Dendritic cell treated with granulocyte-macrophage colony-stimulating factor and Interleukin-4, amounts not matched to agents 40 ng/mL and 50 ng/mL, for 4 days (primary cell): ENCODE data around the gene SLC12A6.

ENCODE experiments used
- H3K27ac Mint-ChIP-seq: one replicate; pipeline ENCODE4 v1.8.0; 2022; ENCODE audit warnings: mild to moderate bottlenecking, mixed read lengths
- H3K27me3 Mint-ChIP-seq: one replicate; pipeline ENCODE4 v1.8.0; 2022; ENCODE audit warnings: mild to moderate bottlenecking, mixed read lengths
- H3K36me3 Mint-ChIP-seq: one replicate; pipeline ENCODE4 v1.8.0; 2022; ENCODE audit warnings: low read depth, mixed read lengths
- H3K4me1 Mint-ChIP-seq: one replicate; pipeline ENCODE4 v1.8.0; 2022; ENCODE audit warnings: low read depth, mixed read lengths
- H3K4me3 Mint-ChIP-seq: one replicate; pipeline ENCODE4 v1.8.0; 2022; ENCODE audit warnings: mild to moderate bottlenecking, moderate library complexity, mixed read lengths
- H3K9me3 Mint-ChIP-seq: one replicate; pipeline ENCODE4 v1.8.0; 2022; ENCODE audit warnings: mixed read lengths
- intact Hi-C: fragments of 100-400 bp; cut with micrococcal nuclease; formaldehyde crosslinking; loops from one replicate; pipeline ENCODE4 v1.15.0; 2022

SLC12A6 gene

GRCh38 chr15:34332553-34333120, 4.9 kb downstream of the SLC12A6 start:
- H3K9me3 Mint-ChIP-seq, result no peaks in the 10 kb centered on the region
- no peak overlapping the region for H3K4me3 Mint-ChIP-seq
- H3K4me1 Mint-ChIP-seq, result peaks cover 51% of the 10 kb centered on the region
- intact Hi-C loops, result loop anchor here (10.0 kb wide), 1 partner anchor 1178 kb away; no protein-coding TSS in a partner anchor
- H3K27ac Mint-ChIP-seq, result peak overlapping the region; percentile 90
- H3K36me3 Mint-ChIP-seq, result peaks cover 14% of the 10 kb centered on the region
- no peaks in the 10 kb centered on the region for H3K27me3 Mint-ChIP-seq

GRCh38 chr15:34331809-34332208, 5.8 kb downstream of the SLC12A6 start:
- H3K4me3 Mint-ChIP-seq, result no peak overlapping the region
- H3K36me3 Mint-ChIP-seq, result peaks cover 6% of the 10 kb centered on the region

GRCh38 chr15:34330279-34330678, 7.3 kb downstream of the SLC12A6 start:
- H3K27ac Mint-ChIP-seq, result no peak overlapping the region
- H3K9me3 Mint-ChIP-seq, result no peaks in the 10 kb centered on the region
- no peak overlapping the region for H3K4me3 Mint-ChIP-seq
- H3K4me1 Mint-ChIP-seq, result peaks cover 32% of the 10 kb centered on the region
- H3K36me3 Mint-ChIP-seq, result peaks cover 6% of the 10 kb centered on the region
- no peaks in the 10 kb centered on the region for H3K27me3 Mint-ChIP-seq
- intact Hi-C loops, result loop anchor here (10.0 kb wide), 1 partner anchor 1175 kb away; no protein-coding TSS in a partner anchor

More at GRCh38 chr15:34331809-34332208, 5.8 kb downstream of the SLC12A6 start:
- H3K27me3 Mint-ChIP-seq, result no peaks in the 10 kb centered on the region
- peaks cover 47% of the 10 kb centered on the region for H3K4me1 Mint-ChIP-seq
- intact Hi-C loops, result loop anchor here (10.0 kb wide), 1 partner anchor 1177 kb away; no protein-coding TSS in a partner anchor
- H3K27ac Mint-ChIP-seq, result no peak overlapping the region
- no peaks in the 10 kb centered on the region for H3K9me3 Mint-ChIP-seq

GRCh38 chr15:34329006-34329405, 8.6 kb downstream of the SLC12A6 start:
- intact Hi-C loops, result no loop called here
- peaks cover 27% of the 10 kb centered on the region for H3K4me1 Mint-ChIP-seq
- H3K4me3 Mint-ChIP-seq, result no peak overlapping the region
- H3K27me3 Mint-ChIP-seq, result no peaks in the 10 kb centered on the region
- no peak overlapping the region for H3K27ac Mint-ChIP-seq
- H3K9me3 Mint-ChIP-seq, result no peaks in the 10 kb centered on the region
- peaks cover 6% of the 10 kb centered on the region for H3K36me3 Mint-ChIP-seq

- peaks cover 24% of the 10 kb centered on the region for H3K4me1 Mint-ChIP-seq
- no peaks in the 10 kb centered on the region for H3K27me3 Mint-ChIP-seq
- H3K36me3 Mint-ChIP-seq, result peaks cover 6% of the 10 kb centered on the region
- no peak overlapping the region for H3K4me3 Mint-ChIP-seq
- H3K27ac Mint-ChIP-seq, result no peak overlapping the region
- H3K9me3 Mint-ChIP-seq, result no peaks in the 10 kb centered on the region
- intact Hi-C loops, result no loop called here
Observed at GRCh38 chr15:34327906-34328305, 9.7 kb downstream of the SLC12A6 start.

- Mint-ChIP-seq H3K27ac (no peak overlapping the region), H3K36me3 (peaks cover 4% of the 10 kb centered on the region), H3K4me1 (peaks cover 12% of the 10 kb centered on the region), H3K9me3 (no peaks in the 10 kb centered on the region), H3K27me3 (no peaks in the 10 kb centered on the region), H3K4me3 (no peak overlapping the region)
- intact Hi-C loops, result no loop called here
Observed at GRCh38 chr15:34325368-34325767, 12.2 kb downstream of the SLC12A6 start.

GRCh38 chr15:34324933-34325332, 12.6 kb downstream of the SLC12A6 start:
- Mint-ChIP-seq H3K36me3 (no peaks in the 10 kb centered on the region), H3K27ac (no peak overlapping the region), H3K9me3 (no peaks in the 10 kb centered on the region), H3K4me1 (peaks cover 12% of the 10 kb centered on the region), H3K4me3 (no peak overlapping the region), H3K27me3 (no peaks in the 10 kb centered on the region)
- intact Hi-C loops, result no loop called here

GRCh38 chr15:34323217-34323616, 14.4 kb downstream of the SLC12A6 start:
- peaks cover 15% of the 10 kb centered on the region for H3K4me1 Mint-ChIP-seq
- H3K27me3 Mint-ChIP-seq, result no peaks in the 10 kb centered on the region
- H3K4me3 Mint-ChIP-seq, result no peak overlapping the region
- no peaks in the 10 kb centered on the region for H3K36me3 Mint-ChIP-seq
- intact Hi-C loops, result no loop called here
- H3K9me3 Mint-ChIP-seq, result no peaks in the 10 kb centered on the region
- no peak overlapping the region for H3K27ac Mint-ChIP-seq

GRCh38 chr15:34318277-34319079, 19.1 kb downstream of the SLC12A6 start:
- intact Hi-C loops, result loop anchor here (1.0 to 2.0 kb wide), 3 partner anchors 16 to 49 kb away; partner anchors contain the start of genes LPCAT4, NOP10 and NUTM1
- H3K9me3 Mint-ChIP-seq, result no peaks in the 10 kb centered on the region
- peak overlapping the region; percentile 90 for H3K27ac Mint-ChIP-seq
- H3K36me3 Mint-ChIP-seq, result peaks cover 21% of the 10 kb centered on the region
- H3K4me3 Mint-ChIP-seq, result peak overlapping the region; percentile 83
- H3K27me3 Mint-ChIP-seq, result no peaks in the 10 kb centered on the region
- peaks cover 21% of the 10 kb centered on the region for H3K4me1 Mint-ChIP-seq

- H3K4me3 Mint-ChIP-seq, result no peak overlapping the region
- H3K4me1 Mint-ChIP-seq, result peaks cover 16% of the 10 kb centered on the region
- intact Hi-C loops, result no loop called here
- no peaks in the 10 kb centered on the region for H3K27me3 Mint-ChIP-seq
- peak overlapping the region; percentile 22 for H3K27ac Mint-ChIP-seq
- no peaks in the 10 kb centered on the region for H3K9me3 Mint-ChIP-seq
- peaks cover 33% of the 10 kb centered on the region for H3K36me3 Mint-ChIP-seq
Observed at GRCh38 chr15:34314491-34315490, 22.8 kb downstream of the SLC12A6 start.

GRCh38 chr15:34311563-34311962, 26.0 kb downstream of the SLC12A6 start:
- Mint-ChIP-seq H3K4me3 (no peak overlapping the region), H3K27me3 (no peaks in the 10 kb centered on the region), H3K4me1 (peaks cover 3% of the 10 kb centered on the region), H3K9me3 (no peaks in the 10 kb centered on the region), H3K27ac (no peak overlapping the region), H3K36me3 (peaks cover 45% of the 10 kb centered on the region)
- intact Hi-C loops, result no loop called here

- Mint-ChIP-seq H3K4me3 (no peak overlapping the region), H3K36me3 (peaks cover 27% of the 10 kb centered on the region), H3K27me3 (no peaks in the 10 kb centered on the region), H3K9me3 (no peaks in the 10 kb centered on the region), H3K27ac (no peak overlapping the region), H3K4me1 (peaks cover 13% of the 10 kb centered on the region)
- intact Hi-C loops, result no loop called here
Observed at GRCh38 chr15:34304613-34305012, 33.0 kb downstream of the SLC12A6 start.

- no peaks in the 10 kb centered on the region for H3K27me3 Mint-ChIP-seq
- H3K27ac Mint-ChIP-seq, result no peak overlapping the region
- no peak overlapping the region for H3K4me3 Mint-ChIP-seq
- intact Hi-C loops, result no loop called here
- H3K4me1 Mint-ChIP-seq, result peaks cover 25% of the 10 kb centered on the region
- H3K36me3 Mint-ChIP-seq, result peaks cover 18% of the 10 kb centered on the region
- H3K9me3 Mint-ChIP-seq, result no peaks in the 10 kb centered on the region
Observed at GRCh38 chr15:34301058-34301457, 36.5 kb downstream of the SLC12A6 start.
